Spleen (tissue), 7 donors: Measurements from ENCODE around the gene USP17L27.
"Not testable (repeated sequence)": the region's sequence is repeated elsewhere in the genome, so short reads cannot be mapped to it uniquely, and the experiment has no call there.

Source experiments
- POLR2A ChIP-seq, 3 donors: fragments of 450-650 bp; IDR thresholded peaks; one replicate each; pipeline ENCODE4 v1.5.1; 2017; ENCODE audit warnings: antibody characterized with exemption in 3 of 3, mild to moderate bottlenecking in 1 of 3
- POLR2AphosphoS5 ChIP-seq, 3 donors: sonication (generic); formaldehyde crosslinking; IDR thresholded peaks; one replicate each; pipeline ENCODE4 v1.5.1; 2017; ENCODE audit warnings: antibody characterized with exemption in 3 of 3
- TF ChIP-seq, protein P1 (sequence below), 11 experiments: fragments of 200-600 bp in 7 of 11; fragments of 450-650 bp in 4 of 11; sonication (generic) in 4 of 11; IDR thresholded peaks in 8 of 11; conservative IDR thresholded peaks in 3 of 11; 1 replicate in 7 of 11; 2 replicates in 4 of 11; pipeline versions ENCODE4 v1.4.0 to v1.8.0; 2016 to 2021; ENCODE audit warnings: antibody characterized with exemption in 11 of 11, inconsistent platforms in 4 of 11, mild to moderate bottlenecking in 1 of 11
- donor health status: DM: no; HTN: no; CAD: no; lungs with moderate emphysema.
- donor health status: DM: no; HTN: no; CAD: no.
- donor health status: DM: no; HTN: no; CAD: no.

DNA sequence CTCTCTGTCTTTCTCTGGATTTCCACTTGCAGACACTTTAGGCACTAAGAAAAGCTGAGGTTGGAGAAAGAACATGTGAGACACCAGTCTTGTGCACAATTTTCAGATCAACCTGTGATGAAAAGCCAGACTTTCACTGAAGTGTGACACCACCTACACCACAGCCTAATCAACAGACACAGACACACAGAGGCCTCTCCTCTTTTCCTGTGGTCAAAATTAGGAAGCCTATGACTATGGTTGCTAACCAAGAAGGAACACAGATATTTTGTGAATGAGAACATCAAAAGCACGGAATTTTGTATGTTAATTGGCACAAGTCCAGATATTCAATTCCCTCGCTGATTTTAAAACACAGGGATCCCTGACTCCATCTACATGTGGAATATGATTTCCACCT, 45.1 kb downstream of the USP17L27 start:
- TF ChIP-seq, protein P1, sequence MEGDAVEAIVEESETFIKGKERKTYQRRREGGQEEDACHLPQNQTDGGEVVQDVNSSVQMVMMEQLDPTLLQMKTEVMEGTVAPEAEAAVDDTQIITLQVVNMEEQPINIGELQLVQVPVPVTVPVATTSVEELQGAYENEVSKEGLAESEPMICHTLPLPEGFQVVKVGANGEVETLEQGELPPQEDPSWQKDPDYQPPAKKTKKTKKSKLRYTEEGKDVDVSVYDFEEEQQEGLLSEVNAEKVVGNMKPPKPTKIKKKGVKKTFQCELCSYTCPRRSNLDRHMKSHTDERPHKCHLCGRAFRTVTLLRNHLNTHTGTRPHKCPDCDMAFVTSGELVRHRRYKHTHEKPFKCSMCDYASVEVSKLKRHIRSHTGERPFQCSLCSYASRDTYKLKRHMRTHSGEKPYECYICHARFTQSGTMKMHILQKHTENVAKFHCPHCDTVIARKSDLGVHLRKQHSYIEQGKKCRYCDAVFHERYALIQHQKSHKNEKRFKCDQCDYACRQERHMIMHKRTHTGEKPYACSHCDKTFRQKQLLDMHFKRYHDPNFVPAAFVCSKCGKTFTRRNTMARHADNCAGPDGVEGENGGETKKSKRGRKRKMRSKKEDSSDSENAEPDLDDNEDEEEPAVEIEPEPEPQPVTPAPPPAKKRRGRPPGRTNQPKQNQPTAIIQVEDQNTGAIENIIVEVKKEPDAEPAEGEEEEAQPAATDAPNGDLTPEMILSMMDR (IDR thresholded peaks at IDR 0.05 in 8 of 11, conservative IDR thresholded peaks at IDR 0.05 in 3 of 11), result not testable (repeated sequence)
- TF ChIP-seq POLR2A, POLR2AphosphoS5 (IDR thresholded peaks at IDR 0.05): not testable (repeated sequence)
